Central memory CD8-positive, alpha-beta T cell (primary cell): ENCODE data around the gene MMP26.
"Not testable (repeated sequence)": the region's sequence is repeated elsewhere in the genome, so short reads cannot be mapped to it uniquely, and the experiment has no call there.

Source experiments
- ATAC-seq: fragments of 150-1000 bp; cut with Tn5 transposase; replicated peaks from 2 replicates; pipeline ENCODE4 v1.10.0; 2022; ENCODE audit warnings: mild to moderate bottlenecking, moderate FRiP score, moderate number of reproducible peaks; ENCODE audit not compliant: poor library complexity, severe bottlenecking; ENCODE audit errors: extremely low read depth
- DNase-seq, 2 donors: peaks; one replicate each; pipeline ENCODE4 v3.0.0; 2021; ENCODE audit warnings: low spot score in 2 of 2
- H3K27ac Mint-ChIP-seq: one replicate; pipeline ENCODE4 v1.8.0; 2022; ENCODE audit warnings: low read depth, mild to moderate bottlenecking, moderate library complexity, mixed read lengths
- H3K27me3 Mint-ChIP-seq: one replicate; pipeline ENCODE4 v1.8.0; 2022; ENCODE audit warnings: mixed read lengths
- H3K36me3 Mint-ChIP-seq: one replicate; pipeline ENCODE4 v1.8.0; 2022; ENCODE audit warnings: mild to moderate bottlenecking, moderate library complexity, mixed read lengths; ENCODE audit not compliant: insufficient read depth
- H3K4me1 Mint-ChIP-seq: one replicate; pipeline ENCODE4 v1.8.0; 2022; ENCODE audit warnings: mixed read lengths
- H3K4me3 Mint-ChIP-seq: one replicate; pipeline ENCODE4 v1.8.0; 2022; ENCODE audit warnings: mild to moderate bottlenecking, moderate library complexity, mixed read lengths
- H3K9me3 Mint-ChIP-seq: one replicate; pipeline ENCODE4 v1.8.0; 2022; ENCODE audit warnings: mixed read lengths

The MMP26 gene

GRCh38 chr11:4684631-4685285, 19.8 kb upstream of the MMP26 start:
- Mint-ChIP-seq H3K4me1 (no peaks in the 10 kb centered on the region), H3K4me3 (no peak overlapping the region), H3K27ac (no peak overlapping the region), H3K9me3 (no peaks in the 10 kb centered on the region), H3K27me3 (no peaks in the 10 kb centered on the region), H3K36me3 (peaks cover 4% of the 10 kb centered on the region)
- ATAC-seq (no peak), DNase-seq (no peak)

- no peak for ATAC-seq
- Mint-ChIP-seq H3K27me3 (no peaks in the 10 kb centered on the region), H3K4me1 (peaks cover 4% of the 10 kb centered on the region), H3K36me3 (no peaks in the 10 kb centered on the region), H3K27ac (no peak overlapping the region), H3K9me3 (no peaks in the 10 kb centered on the region), H3K4me3 (no peak overlapping the region)
- DNase-seq = no peak
Observed at GRCh38 chr11:4695442-4695841, 9.1 kb upstream of the MMP26 start.

- no peak for DNase-seq
- Mint-ChIP-seq H3K27ac (no peak within 1 kb of the TSS), H3K4me3 (peak within 1 kb of the TSS; percentile 21), H3K9me3 (no peaks in the 10 kb centered on the region), H3K36me3 (no peaks in the 10 kb centered on the region), H3K4me1 (peaks cover 4% of the 10 kb centered on the region), H3K27me3 (no peaks in the 10 kb centered on the region)
- no peak for ATAC-seq
Observed at GRCh38 chr11:4697585-4697984, 7.0 kb upstream of the MMP26 start, which contains the start of gene OR51E2. OR51E2 (minus strand) TSS chr11:4697853; CDS start chr11:4682711, 15,142 bp downstream.

- Mint-ChIP-seq H3K9me3 (no peaks in the 10 kb centered on the region), H3K27me3 (no peaks in the 10 kb centered on the region), H3K36me3 (no peaks in the 10 kb centered on the region), H3K4me3 (peak overlapping the region; percentile 41), H3K4me1 (peaks cover 4% of the 10 kb centered on the region), H3K27ac (no peak overlapping the region)
- peak; percentile 54 for ATAC-seq
- DNase-seq = no peak
Observed at GRCh38 chr11:4699697-4700435, 4.7 kb upstream of the MMP26 start.

- peaks cover 4% of the 10 kb centered on the region for H3K4me1 Mint-ChIP-seq
- DNase-seq (no peak), ATAC-seq (no peak)
- no peaks in the 10 kb centered on the region for H3K27me3 Mint-ChIP-seq
- no peaks in the 10 kb centered on the region for H3K9me3 Mint-ChIP-seq
- H3K4me3 Mint-ChIP-seq = peak overlapping the region; percentile 41
- H3K36me3 Mint-ChIP-seq = no peaks in the 10 kb centered on the region
- no peak overlapping the region for H3K27ac Mint-ChIP-seq
Observed at GRCh38 chr11:4700436-4700820, 4.2 kb upstream of the MMP26 start.

- Mint-ChIP-seq H3K27ac (no peak overlapping the region), H3K36me3 (no peaks in the 10 kb centered on the region), H3K27me3 (peaks cover 7% of the 10 kb centered on the region), H3K4me3 (no peak overlapping the region), H3K9me3 (no peaks in the 10 kb centered on the region), H3K4me1 (peaks cover 1% of the 10 kb centered on the region)
- ATAC-seq (no peak), DNase-seq (no peak)
Observed at GRCh38 chr11:4704790-4705334, 278 bp downstream of the MMP26 start.

GRCh38 chr11:4713241-4713640, 8.7 kb downstream of the MMP26 start:
- no peak for DNase-seq
- Mint-ChIP-seq H3K4me3 (no peak overlapping the region), H3K27ac (no peak overlapping the region), H3K27me3 (peaks cover 29% of the 10 kb centered on the region), H3K36me3 (no peaks in the 10 kb centered on the region), H3K9me3 (no peaks in the 10 kb centered on the region), H3K4me1 (no peaks in the 10 kb centered on the region)
- no peak for ATAC-seq

- H3K27ac Mint-ChIP-seq = no peak overlapping the region
- H3K4me3 Mint-ChIP-seq = no peak overlapping the region
- no peak for ATAC-seq
- no peak for DNase-seq
- no peaks in the 10 kb centered on the region for H3K4me1 Mint-ChIP-seq
- H3K27me3 Mint-ChIP-seq = peaks cover 38% of the 10 kb centered on the region
- no peaks in the 10 kb centered on the region for H3K9me3 Mint-ChIP-seq
- H3K36me3 Mint-ChIP-seq = no peaks in the 10 kb centered on the region
Observed at GRCh38 chr11:4714300-4714699, 9.7 kb downstream of the MMP26 start.

- not testable (repeated sequence) for H3K4me3 Mint-ChIP-seq, ATAC-seq, DNase-seq, H3K27ac Mint-ChIP-seq, H3K9me3 Mint-ChIP-seq, H3K4me1 Mint-ChIP-seq, H3K36me3 Mint-ChIP-seq
- peaks cover 41% of the 10 kb centered on the region for H3K27me3 Mint-ChIP-seq
Observed at GRCh38 chr11:4722616-4723534, 18.3 kb downstream of the MMP26 start.

GRCh38 chr11:4727171-4727570, 22.6 kb downstream of the MMP26 start:
- Mint-ChIP-seq H3K4me1 (no peaks in the 10 kb centered on the region), H3K9me3 (no peaks in the 10 kb centered on the region)

GRCh38 chr11:4740735-4741134, 36.2 kb downstream of the MMP26 start:
- no peaks in the 10 kb centered on the region for H3K36me3 Mint-ChIP-seq
- no peaks in the 10 kb centered on the region for H3K4me1 Mint-ChIP-seq
- ATAC-seq (no peak), DNase-seq (no peak)
- H3K27ac Mint-ChIP-seq = no peak overlapping the region
- H3K4me3 Mint-ChIP-seq = no peak overlapping the region
- no peaks in the 10 kb centered on the region for H3K9me3 Mint-ChIP-seq
- peaks cover 20% of the 10 kb centered on the region for H3K27me3 Mint-ChIP-seq

More at GRCh38 chr11:4727171-4727570, 22.6 kb downstream of the MMP26 start:
- H3K27me3 Mint-ChIP-seq = peaks cover 10% of the 10 kb centered on the region
- ATAC-seq (no peak), DNase-seq (no peak)
- no peak overlapping the region for H3K4me3 Mint-ChIP-seq
- H3K36me3 Mint-ChIP-seq = no peaks in the 10 kb centered on the region
- H3K27ac Mint-ChIP-seq = no peak overlapping the region

GRCh38 chr11:4748438-4748837, 43.9 kb downstream of the MMP26 start:
- ATAC-seq (no peak), DNase-seq (no peak)
- no peaks in the 10 kb centered on the region for H3K9me3 Mint-ChIP-seq
- no peak overlapping the region for H3K27ac Mint-ChIP-seq
- H3K4me3 Mint-ChIP-seq = no peak overlapping the region
- H3K27me3 Mint-ChIP-seq = peaks cover 42% of the 10 kb centered on the region
- H3K36me3 Mint-ChIP-seq = no peaks in the 10 kb centered on the region
- H3K4me1 Mint-ChIP-seq = no peaks in the 10 kb centered on the region
